ENCODE measurements around the gene NUP62. TPM values are rescaled to one million over a fixed set of nuclear protein-coding genes. Genes with fewer than 3 reads are reported as not detected.

Gene NUP62
- polyA plus RNA-seq, 6 donors from 2014 or later, result 30.3 to 59.2 (median 51.3) TPM

DNA sequence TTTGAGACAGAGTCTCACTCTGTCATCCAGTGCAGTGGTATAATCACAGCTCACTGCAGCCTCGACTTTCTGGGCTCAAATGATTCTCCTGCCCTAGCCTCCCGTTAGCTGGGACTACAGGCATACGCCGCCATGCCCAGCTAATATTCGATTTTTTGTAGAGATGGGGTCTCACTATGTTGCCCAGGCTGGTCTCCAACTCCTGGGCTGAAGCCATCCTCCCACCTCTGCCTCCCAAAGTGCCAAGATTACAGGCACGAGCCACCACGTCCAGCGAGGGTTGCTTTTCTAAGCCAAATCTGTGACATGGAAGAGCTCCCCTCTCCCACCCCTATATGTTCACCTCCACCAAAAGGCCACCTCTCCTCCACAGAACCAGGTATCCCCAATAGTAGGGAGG lies 11.2 kb downstream of the NUP62 start:
- peak overlapping the region in 2 of 8 donors; percentile 44 to 67 for H3K4me3 Mint-ChIP-seq
- no peak for DNase-seq
- H3K9me3 Mint-ChIP-seq, result no peaks in the 10 kb centered on the region
- ATAC-seq (ENCODE audit: low read depth in 2 of 2), result no peak
- H3K4me1 Mint-ChIP-seq, result peaks cover 34 to 63% (median 47%) of the 10 kb centered on the region in 3 donors
- peaks cover 4 to 18% of the 10 kb centered on the region in 2 donors for H3K36me3 Mint-ChIP-seq
- no peaks in the 10 kb centered on the region for H3K27me3 Mint-ChIP-seq
- H3K27ac Mint-ChIP-seq, result peak overlapping the region in 3 of 6 donors; percentile 15 to 97 (median 61)

DNA sequence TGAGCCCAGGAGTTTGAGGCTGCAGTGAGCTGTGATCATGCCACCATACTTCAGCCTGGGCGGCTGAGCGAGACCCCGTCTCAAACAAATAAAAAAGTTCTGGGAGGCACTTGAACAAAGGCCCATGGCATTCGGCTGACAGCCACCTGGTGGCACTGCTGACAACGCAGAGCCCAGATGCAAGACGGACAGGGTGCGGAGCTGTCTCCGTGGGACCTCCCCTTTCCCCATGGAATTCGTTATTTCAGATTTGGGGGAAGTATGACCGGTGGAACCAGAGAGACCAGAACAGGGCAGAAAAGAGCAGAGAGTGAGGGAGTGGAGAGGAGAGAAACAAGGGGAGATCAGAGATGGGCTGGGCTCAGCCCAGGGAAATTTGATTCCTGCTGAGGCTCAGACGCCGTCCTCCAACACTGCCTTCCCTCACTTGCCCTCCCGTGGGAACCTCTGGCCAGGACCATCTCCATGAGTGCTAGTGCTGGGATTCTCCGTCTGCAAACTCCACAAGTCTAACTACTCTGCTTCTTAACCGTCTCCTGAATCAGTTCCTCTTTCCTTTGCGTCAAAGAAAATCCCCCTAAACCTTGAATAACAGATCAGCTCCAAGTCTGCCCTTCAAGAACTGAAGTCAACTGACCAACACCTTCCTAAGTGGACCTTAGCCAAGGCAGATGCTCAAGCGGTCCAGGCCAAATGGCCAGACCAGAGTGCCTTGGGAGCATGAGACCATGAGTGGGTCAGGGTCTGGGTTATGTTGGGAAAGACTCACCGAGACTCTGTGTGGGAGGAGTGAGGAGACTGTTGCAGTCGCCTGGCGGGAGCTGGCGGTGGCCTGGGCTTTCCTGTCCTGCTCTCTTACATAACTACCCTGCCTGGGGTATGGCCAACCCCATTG lies 12.2 kb downstream of the NUP62 start:
- ATAC-seq (ENCODE audit: low read depth in 2 of 2), result peak in 1 of 2 donors; percentile 78
- peaks cover 9 to 18% of the 10 kb centered on the region in 2 donors for H3K36me3 Mint-ChIP-seq
- peak overlapping the region; percentile 70 to 97 (median 74) for H3K27ac Mint-ChIP-seq
- H3K27me3 Mint-ChIP-seq, result no peaks in the 10 kb centered on the region
- H3K4me1 Mint-ChIP-seq, result peaks cover 34 to 66% (median 53%) of the 10 kb centered on the region in 3 donors
- no peak for DNase-seq
- H3K9me3 Mint-ChIP-seq, result no peaks in the 10 kb centered on the region
- peak overlapping the region in 4 of 8 donors; percentile 1 to 76 (median 57) for H3K4me3 Mint-ChIP-seq

DNA sequence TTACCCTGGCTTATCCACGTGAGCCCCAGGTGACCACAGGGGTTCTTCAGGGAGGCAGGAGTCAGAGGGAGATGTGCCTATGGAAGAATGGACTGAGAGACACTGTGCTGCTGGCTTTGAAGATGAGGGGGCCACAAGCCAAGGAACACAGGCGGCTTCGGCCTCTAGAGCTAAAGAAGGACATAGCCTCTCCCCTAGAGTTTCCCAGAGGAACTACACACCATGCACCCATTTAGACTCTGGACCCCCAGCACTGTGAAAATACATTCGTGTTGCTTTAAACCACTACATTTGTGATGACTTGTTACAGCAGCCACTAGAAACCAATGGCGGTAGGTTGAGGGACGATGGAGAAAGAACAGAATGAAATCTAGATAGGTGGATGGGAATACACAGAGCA lies 14.0 kb downstream of the NUP62 start:
- no peak for DNase-seq
- peak overlapping the region in 1 of 8 donors; percentile 11 for H3K4me3 Mint-ChIP-seq
- H3K27me3 Mint-ChIP-seq, result no peaks in the 10 kb centered on the region
- ATAC-seq (ENCODE audit: low read depth in 2 of 2), result no peak
- H3K36me3 Mint-ChIP-seq, result peaks cover 9 to 18% of the 10 kb centered on the region in 2 donors
- no peaks in the 10 kb centered on the region for H3K9me3 Mint-ChIP-seq
- H3K4me1 Mint-ChIP-seq, result peaks cover 38 to 68% (median 53%) of the 10 kb centered on the region in 3 donors
- peak overlapping the region in 5 of 6 donors; percentile 18 to 83 (median 71) for H3K27ac Mint-ChIP-seq

DNA sequence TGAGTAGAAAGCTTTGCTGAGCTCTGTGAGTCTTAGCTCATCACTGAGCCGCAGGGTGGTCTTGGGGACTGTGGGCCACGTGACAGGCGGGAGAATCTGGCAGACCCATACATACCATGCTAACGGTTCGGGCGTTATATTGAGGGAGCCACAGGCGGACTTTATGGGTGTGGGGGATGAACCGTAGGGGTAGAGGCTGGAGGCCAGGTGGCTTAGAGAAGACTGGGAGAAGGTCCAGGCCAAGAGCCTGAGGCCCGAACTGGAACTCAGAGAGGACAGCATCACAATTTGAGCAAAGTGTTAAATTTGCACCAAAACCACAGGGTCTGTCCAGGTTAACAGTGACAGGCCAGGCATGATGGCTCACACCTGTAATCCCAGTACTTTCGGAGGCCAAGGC lies 15.6 kb downstream of the NUP62 start:
- DNase-seq, result no peak
- ATAC-seq (ENCODE audit: low read depth in 2 of 2), result no peak
- Mint-ChIP-seq H3K27ac (peak overlapping the region in 2 of 6 donors; percentile 51 to 72), H3K9me3 (no peaks in the 10 kb centered on the region), H3K27me3 (no peaks in the 10 kb centered on the region), H3K36me3 (peaks cover 9 to 18% of the 10 kb centered on the region in 2 donors), H3K4me3 (peak overlapping the region in 1 of 8 donors; percentile 5), H3K4me1 (peaks cover 32 to 66% (median 55%) of the 10 kb centered on the region in 3 donors)

DNA sequence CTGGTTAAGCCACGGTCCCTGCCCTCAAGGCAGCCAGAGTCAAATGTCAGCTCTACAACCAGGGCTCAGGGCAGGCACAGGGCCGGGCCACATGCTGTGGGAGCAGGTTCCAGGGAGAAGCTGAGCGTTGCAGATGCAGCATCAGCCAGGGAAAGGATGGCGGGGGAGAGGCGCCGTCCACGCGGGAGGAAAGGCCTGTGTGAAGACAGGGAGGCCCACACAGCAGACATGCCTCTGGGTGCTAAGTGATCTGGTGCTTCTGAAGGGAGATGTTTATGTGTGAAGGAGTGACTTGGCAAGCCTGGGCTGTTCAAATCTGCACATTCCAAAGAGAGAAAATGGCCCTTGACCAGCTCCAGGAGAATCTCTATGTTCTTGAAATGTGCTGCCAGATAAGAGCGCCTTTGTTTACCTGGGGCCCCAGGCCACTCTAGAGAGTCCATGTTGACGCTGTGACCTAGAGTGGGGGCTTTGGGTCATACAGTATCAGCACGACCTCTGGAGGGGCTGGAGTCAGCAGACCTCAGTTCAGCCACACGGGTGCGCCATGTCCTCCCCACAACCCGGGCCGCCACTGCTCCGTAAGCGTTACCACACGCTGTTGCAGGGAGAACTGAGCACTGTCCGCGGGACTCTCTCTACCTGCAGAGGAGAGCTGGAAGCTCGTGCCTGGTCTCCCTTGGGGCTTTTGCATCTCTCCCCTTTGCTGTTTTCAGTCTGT lies 16.2 kb downstream of the NUP62 start:
- peaks cover 32 to 68% (median 50%) of the 10 kb centered on the region in 3 donors for H3K4me1 Mint-ChIP-seq
- ATAC-seq (ENCODE audit: low read depth in 2 of 2) (no peak), DNase-seq (no peak)
- H3K9me3 Mint-ChIP-seq, result no peaks in the 10 kb centered on the region
- peak overlapping the region in 5 of 6 donors; percentile 35 to 86 (median 63) for H3K27ac Mint-ChIP-seq
- H3K4me3 Mint-ChIP-seq, result peak overlapping the region in 1 of 8 donors; percentile 53
- H3K27me3 Mint-ChIP-seq, result no peaks in the 10 kb centered on the region
- peaks cover 9 to 18% of the 10 kb centered on the region in 2 donors for H3K36me3 Mint-ChIP-seq

DNA sequence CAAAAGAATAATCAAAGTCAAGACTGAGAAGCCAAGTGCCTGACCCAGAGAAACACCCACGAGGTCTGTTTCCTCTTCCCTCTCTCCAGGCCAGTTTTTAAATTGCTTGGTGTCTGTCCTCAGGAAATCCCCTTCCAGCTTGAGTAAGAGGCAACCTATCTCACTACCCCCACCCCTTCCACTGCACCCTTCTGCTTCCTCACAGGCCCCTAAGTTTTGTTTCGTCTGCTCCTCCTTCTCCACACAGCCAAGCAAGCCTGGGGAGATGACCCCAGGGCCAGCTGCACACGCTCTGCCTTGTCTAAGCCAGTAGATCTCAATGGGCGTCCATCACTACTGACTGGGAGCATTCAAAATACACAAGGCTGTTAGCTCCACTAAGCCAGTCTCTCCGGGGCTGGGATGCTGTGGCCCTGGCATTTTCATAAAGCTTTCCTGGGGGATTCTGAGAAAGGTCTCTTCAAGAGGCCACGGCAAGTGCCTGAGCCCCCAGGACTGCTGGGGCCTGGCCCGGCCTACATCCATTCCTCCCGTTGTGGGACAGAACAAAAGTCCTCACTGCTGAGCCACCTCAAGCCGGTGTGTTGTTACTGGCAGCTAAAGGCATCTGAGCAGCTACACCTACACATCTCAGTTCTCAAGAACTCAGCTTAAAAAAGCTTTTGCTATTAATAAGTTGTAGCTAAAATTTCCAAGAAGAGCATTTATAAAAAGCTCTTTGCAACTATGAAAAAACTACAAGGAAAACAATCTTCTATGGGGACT lies 17.7 kb downstream of the NUP62 start:
- DNase-seq, result peak; percentile 42
- H3K4me1 Mint-ChIP-seq, result peaks cover 33 to 72% (median 47%) of the 10 kb centered on the region in 3 donors
- H3K36me3 Mint-ChIP-seq, result peaks cover 10 to 14% of the 10 kb centered on the region in 2 donors
- no peaks in the 10 kb centered on the region for H3K27me3 Mint-ChIP-seq
- peaks cover 0 to under 1% (median 0%) of the 10 kb centered on the region in 7 donors for H3K9me3 Mint-ChIP-seq
- ATAC-seq (ENCODE audit: low read depth in 2 of 2), result peak; percentile 89
- peak overlapping the region; percentile 75 to 96 (median 92) for H3K27ac Mint-ChIP-seq
- H3K4me3 Mint-ChIP-seq, result peak overlapping the region; percentile 1 to 75 (median 56)

DNA sequence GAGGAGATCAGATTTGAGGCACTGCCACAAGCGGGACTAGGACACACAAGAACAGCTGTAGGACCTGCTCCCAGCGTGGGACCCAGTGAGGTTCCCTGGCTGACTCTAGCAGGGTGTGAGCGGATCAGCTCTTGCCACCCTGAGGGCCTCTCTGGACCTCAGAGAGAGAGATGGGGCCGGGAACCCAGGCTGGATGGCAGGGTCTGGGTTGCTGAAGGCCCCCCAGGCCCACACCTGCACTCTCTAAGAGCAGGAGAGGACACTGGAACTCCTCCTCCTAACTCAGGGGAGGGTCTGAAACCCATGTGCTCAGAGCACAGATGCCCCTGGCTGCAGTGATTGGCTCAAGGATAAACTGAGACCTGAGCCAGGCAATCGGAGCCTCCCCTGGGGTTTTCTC lies 19.1 kb downstream of the NUP62 start:
- peaks cover 39 to 77% (median 59%) of the 10 kb centered on the region in 3 donors for H3K4me1 Mint-ChIP-seq

DNA sequence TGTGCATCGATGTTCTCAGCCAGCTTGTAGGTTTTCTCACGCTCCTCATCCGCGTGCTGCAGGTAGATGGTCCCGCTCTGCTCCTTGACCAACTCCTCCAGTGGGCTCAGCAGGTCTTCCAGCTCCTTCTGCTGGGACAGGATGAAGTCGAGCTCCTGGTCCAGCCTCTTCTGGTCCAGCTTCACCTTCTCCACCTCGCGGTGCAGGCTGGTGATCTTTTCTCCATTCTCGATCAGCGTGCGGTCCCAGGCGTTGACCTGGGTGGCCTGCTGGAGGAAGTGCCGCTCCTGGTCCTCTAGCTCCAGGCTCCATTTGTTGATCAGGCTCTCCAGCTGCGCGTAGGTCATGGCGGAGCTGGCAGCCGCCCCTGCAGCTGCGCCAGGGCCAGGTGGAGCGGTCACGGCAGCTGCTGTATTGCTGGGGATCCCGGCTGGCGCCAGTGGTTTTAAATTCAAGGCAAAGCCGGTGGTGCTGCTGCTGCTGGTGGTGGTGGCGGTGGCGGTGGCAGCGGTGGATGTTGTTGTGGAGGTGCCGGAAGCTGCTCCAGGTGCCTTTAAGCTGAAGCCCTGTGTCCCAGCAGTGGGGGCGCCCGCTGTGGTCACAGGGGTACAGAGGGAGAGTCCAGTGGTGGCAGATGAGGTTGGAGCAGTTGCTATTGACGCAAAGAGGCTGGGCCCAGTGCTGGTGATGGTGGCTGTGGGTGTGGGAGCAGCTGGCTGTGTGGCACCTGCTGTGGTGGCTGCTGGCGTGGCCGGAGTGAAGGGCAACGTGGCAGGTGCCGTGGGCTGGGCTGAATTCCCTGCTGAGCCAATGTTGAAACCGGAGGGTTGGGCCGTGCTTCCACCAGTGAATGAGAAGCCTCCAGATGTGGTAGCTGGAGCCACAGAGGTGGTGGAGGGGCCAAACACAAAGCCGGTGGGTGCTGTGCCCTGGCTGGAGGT lies 20.6 kb downstream of the NUP62 start:
- peak overlapping the region in 1 of 8 donors; percentile 12 for H3K4me3 Mint-ChIP-seq
- no peak for DNase-seq
- peak overlapping the region in 2 of 6 donors; percentile 26 to 60 for H3K27ac Mint-ChIP-seq
- peaks cover 0 to 3% (median 0%) of the 10 kb centered on the region in 7 donors for H3K9me3 Mint-ChIP-seq
- no peak for ATAC-seq (ENCODE audit: low read depth in 2 of 2)
- H3K36me3 Mint-ChIP-seq, result peaks cover 7 to 14% of the 10 kb centered on the region in 2 donors
- peaks cover 38 to 84% (median 63%) of the 10 kb centered on the region in 3 donors for H3K4me1 Mint-ChIP-seq
- no peaks in the 10 kb centered on the region for H3K27me3 Mint-ChIP-seq

More for the DNA sequence above, 19.1 kb downstream of the NUP62 start:
- ATAC-seq (ENCODE audit: low read depth in 2 of 2) (no peak), DNase-seq (no peak)
- H3K27ac Mint-ChIP-seq, result peak overlapping the region in 1 of 6 donors; percentile 89
- H3K4me3 Mint-ChIP-seq, result no peak overlapping the region
- no peaks in the 10 kb centered on the region for H3K27me3 Mint-ChIP-seq
- peaks cover 0 to 3% (median 0%) of the 10 kb centered on the region in 7 donors for H3K9me3 Mint-ChIP-seq
- H3K36me3 Mint-ChIP-seq, result peaks cover 11 to 14% of the 10 kb centered on the region in 2 donors

DNA sequence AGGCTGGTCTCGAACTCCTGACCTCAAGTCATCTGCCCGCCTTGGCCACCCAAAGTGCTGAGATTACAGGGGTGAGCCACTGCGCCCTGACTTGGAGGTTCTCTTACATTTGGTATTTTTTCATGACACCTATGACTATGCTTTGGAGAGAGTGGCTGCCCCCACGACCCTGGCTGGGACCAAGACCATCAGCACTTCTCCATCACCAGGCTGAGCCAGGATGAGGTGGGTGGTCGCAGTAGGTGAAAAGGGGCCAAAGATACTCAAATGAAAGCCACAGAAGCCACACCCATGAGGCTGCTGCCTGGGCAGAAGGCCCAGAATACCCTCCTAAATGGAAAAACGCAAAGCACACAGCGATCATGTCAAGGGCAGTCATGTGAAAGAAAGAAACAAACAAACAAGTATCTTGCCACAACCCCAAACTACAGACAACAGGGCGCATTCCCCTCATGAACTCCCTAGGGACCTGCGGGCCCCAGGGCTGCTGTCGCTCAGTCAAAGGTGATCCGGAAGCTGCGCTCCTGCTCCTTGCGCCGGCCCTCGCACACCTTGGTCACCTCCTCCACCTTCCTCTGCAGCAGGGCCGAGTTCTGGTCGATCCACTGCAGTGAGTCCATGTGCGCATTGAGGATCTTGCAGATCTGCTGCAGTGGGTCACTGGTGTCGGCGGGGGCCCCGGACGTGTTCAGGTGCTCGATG lies 21.4 kb downstream of the NUP62 start:
- ATAC-seq (ENCODE audit: low read depth in 2 of 2) (peak in 1 of 2 donors; percentile 13), DNase-seq (no peak)
- peaks cover 0 to 3% (median 0%) of the 10 kb centered on the region in 7 donors for H3K9me3 Mint-ChIP-seq
- peak overlapping the region in 3 of 6 donors; percentile 51 to 83 (median 80) for H3K27ac Mint-ChIP-seq
- H3K36me3 Mint-ChIP-seq, result peaks cover 7 to 8% of the 10 kb centered on the region in 2 donors
- peaks cover 35 to 75% (median 55%) of the 10 kb centered on the region in 3 donors for H3K4me1 Mint-ChIP-seq
- H3K4me3 Mint-ChIP-seq, result peak overlapping the region in 4 of 8 donors; percentile 5 to 61 (median 30)
- no peaks in the 10 kb centered on the region for H3K27me3 Mint-ChIP-seq

DNA sequence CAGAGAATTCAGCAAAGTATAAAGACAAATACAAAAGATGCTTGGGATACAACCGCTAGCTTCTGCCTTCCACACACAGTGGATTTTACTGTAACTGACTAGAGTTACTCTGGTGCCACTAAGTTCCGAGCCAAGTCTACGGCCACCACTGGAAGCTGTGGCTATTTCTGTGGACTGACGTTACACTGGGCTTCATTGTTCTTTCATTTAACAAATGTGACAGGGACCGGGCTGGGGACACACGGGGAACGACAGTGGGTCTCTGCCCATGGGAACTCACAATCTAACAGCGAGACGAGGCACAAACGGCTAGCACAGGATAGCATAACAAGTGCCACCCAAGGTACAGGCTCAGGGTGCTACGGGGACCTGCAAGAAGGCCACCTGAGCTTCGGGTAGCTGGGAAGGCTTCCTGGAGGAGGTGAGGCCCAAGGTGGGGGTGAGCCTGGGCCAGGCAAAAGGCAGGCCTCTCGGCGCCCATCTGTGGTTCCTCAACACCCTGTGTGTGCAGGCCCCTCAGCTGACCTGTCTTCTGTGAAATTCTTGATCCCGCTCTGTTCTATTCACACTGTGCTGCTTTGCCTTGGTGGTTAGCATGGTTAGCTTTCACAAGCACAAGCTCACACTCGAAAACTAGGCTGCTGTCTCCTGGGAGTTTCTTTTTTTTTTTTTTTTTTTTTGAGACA lies 22.3 kb downstream of the NUP62 start:
- no peaks in the 10 kb centered on the region for H3K27me3 Mint-ChIP-seq
- DNase-seq, result no peak
- H3K36me3 Mint-ChIP-seq, result peaks cover 6 to 7% of the 10 kb centered on the region in 2 donors
- peaks cover 0 to 3% (median 0%) of the 10 kb centered on the region in 7 donors for H3K9me3 Mint-ChIP-seq
- H3K4me1 Mint-ChIP-seq, result peaks cover 35 to 69% (median 49%) of the 10 kb centered on the region in 3 donors
- peak overlapping the region in 7 of 8 donors; percentile 15 to 82 (median 58) for H3K4me3 Mint-ChIP-seq
- H3K27ac Mint-ChIP-seq, result peak overlapping the region in 3 of 6 donors; percentile 16 to 96 (median 83)
- no peak for ATAC-seq (ENCODE audit: low read depth in 2 of 2)

DNA sequence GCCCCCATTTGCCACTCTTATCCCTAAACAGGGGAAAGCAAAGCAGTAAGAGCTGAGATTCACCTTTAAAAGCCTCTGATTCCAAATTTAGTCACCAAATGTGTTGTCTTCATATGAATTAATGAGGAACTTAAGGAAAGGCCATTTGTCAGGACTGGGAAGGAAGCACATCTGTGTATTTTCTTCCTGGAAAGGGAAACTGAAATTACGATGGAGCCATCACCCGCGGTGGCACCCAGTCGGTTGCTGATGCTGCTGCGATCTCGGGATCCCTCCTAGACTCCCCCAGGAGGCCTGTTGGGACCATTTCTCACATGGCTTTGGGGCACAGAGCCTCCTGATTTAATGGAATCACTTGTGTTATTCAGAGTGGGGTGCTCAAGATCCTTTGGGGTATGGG lies 25.2 kb downstream of the NUP62 start:
- H3K9me3 Mint-ChIP-seq, result peaks cover 0 to 3% (median 0%) of the 10 kb centered on the region in 7 donors
- DNase-seq, result no peak
- H3K27ac Mint-ChIP-seq, result no peak overlapping the region
- peaks cover 6 to 7% of the 10 kb centered on the region in 2 donors for H3K36me3 Mint-ChIP-seq
- no peak for ATAC-seq (ENCODE audit: low read depth in 2 of 2)
- peak overlapping the region in 2 of 8 donors; percentile 29 to 54 for H3K4me3 Mint-ChIP-seq
- H3K27me3 Mint-ChIP-seq, result no peaks in the 10 kb centered on the region
- H3K4me1 Mint-ChIP-seq, result peaks cover 22 to 60% (median 33%) of the 10 kb centered on the region in 3 donors

All from naive B cell (primary cell).